GM18526 (cell line): ENCODE measurements around the gene HTR1D.

Experiments
- POLR2A ChIP-seq: IDR thresholded peaks from 3 replicates; pipeline ENCODE4 v1.6.1; 2011; ENCODE audit not compliant: insufficient read length; ENCODE audit errors: extremely low read depth

HTR1D gene

DNA sequence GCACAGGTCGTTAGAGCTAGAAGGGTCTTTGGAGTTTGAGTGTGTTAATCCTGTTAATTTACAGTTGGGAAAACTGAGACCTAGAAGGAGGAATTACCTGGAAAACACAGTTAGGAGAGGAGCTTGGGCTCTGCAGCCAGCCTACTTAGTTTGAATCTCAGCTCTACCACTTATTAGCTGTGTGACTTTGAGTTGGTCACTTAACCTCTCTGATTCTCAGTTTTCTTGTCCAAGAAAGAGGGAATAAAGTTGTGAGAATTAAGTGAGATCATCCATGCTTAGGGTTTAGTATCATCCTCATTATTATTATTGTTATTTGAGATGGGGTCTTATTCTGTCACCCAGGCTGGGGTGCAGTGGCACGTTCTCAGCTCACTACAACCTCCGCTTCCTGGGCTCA lies 5.4 kb upstream of the HTR1D start:
- no peak for TF ChIP-seq POLR2A

DNA sequence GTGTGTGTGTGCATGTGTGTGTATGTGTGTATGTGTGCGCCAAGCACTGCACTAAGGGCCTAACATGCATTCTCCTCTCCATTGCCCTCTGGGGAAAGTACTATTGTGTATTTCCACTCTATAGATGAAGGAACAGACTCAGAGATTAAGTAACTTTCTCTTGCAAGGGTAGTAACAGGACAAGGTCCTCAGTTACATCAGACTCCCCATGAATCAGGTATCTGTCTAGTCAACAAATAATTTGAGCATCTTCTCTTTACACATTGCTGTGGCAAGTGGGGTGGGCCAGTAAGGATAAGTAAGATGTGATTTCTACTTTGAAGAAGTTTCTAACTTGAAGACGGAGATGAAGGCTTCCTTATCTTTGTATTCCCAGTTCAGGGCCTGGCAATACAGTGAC lies 5.0 kb upstream of the HTR1D start:
- no peak for TF ChIP-seq POLR2A

DNA sequence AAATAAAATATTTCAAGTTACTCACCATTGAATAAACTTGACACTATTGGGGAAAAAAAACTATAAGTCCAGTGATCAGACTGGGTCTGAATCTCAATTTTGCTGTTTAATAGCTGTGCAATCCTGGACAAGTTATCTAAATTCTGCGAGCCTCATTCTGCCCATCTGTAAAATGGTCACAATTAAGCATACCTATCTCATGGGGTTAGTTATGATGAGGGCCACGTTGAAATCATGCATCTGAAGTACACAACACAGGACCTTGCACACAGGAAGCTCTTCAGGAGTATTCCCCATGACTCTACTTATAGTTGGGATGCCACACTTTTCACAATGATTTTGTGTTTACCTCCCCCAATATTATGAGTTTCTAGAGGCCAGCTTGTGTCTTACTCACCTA lies 3.8 kb upstream of the HTR1D start:
- TF ChIP-seq POLR2A, result no peak

DNA sequence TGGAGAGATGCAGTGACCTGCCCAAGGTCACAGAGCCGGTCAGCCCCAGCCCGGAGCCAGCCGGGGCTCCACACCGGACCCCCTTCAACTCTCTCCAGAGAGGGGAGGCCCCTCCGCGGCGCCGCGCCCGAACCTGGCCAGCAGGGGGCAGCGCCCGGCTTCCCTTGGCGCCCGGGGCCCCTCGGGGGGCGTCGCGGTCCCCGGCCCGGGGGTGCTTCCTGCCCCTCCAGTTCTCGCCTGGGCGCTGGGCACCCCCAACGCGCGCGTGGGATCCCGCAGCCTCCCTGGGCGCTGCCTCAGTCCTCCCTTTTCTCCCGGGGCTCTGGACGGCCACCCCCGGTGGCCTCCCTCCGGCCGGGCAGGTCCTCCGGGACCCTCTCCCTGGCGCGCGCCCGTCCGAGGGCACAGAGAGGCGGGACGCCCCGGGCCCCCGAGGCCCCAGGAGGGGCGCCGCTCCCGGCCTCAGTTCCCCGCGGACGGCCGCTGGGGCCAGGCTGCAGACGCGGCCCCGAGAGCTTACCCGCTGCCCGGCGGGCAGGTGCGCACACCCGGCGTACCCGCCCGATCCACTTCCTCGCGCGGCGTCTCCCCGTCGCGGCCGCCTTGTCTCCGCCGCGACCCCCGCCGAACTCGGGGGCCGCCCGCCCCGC lies 406 bp downstream of the HTR1D start:
- no peak for TF ChIP-seq POLR2A

DNA sequence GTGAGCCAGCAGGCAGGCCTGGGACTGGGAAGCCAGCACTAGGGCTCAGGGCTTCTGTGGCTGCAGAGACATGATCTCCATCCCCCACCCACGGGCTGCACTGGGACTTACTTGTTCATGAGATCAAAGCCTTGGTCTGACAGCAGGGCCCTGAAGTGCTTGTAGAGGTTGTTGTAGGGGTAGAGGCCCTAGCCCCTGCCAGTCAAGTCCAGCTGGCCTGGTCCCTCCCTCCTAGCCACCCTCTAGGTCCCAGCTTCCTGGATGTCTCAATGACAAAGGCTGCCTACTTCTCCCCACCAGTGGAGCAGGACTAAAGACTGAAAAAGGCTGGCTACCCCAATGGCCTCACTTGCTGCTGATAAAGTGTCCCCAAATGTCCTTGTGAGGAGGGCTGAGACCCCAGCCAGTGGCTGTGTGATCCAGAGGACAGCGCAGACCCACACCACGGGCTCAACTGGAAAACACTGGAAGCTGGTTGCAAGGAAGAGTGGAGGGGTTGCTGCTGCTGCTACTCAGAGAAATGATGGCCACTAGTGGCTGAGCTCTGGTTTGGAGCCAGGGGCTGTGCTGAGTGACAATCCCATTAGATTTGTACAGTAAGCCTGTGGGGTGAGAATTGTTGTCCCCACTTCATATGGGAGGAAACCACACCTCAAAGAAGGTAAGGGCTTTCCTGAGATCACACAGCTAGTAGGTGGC lies 1.4 kb downstream of the HTR1D start:
- TF ChIP-seq POLR2A, result no peak

DNA sequence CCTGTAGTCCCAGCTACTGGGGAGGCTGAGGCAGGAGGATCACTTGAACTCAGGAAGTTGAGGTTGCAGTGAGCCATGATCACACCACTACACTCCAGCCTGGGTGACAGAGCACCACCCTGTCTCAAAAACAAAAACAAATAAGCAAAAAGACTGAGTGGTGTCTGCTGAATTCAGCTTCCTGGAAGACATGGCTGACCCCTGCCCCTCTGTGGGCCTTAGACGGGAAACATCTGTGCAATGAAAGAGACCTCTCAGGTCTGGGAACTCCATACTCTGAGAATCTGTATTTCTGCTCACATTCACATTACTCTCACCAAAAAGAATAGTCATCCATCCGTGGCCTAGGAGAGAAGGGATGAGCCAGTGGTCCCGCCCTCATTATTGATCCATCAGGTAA lies 2.0 kb downstream of the HTR1D start:
- TF ChIP-seq POLR2A, result no peak

DNA sequence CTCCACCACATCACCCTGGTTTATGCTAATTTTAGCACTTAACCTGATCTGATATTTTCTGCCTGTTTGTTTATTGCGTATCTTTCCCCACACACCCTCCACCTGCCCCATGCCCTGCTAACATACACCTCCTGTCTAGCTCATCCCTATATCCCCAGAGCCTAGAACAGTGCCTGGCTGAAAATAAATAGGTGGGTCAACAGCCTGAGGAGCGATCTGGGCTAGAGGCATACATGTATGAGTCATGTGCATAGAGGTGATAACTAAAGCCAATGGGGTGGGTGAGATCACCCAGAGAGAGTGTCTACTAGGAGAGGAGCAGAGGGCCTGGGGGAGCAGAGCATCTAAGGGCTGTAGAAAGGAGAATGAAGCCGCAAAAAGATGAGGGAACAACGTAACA lies 2.7 kb downstream of the HTR1D start:
- no peak for TF ChIP-seq POLR2A

DNA sequence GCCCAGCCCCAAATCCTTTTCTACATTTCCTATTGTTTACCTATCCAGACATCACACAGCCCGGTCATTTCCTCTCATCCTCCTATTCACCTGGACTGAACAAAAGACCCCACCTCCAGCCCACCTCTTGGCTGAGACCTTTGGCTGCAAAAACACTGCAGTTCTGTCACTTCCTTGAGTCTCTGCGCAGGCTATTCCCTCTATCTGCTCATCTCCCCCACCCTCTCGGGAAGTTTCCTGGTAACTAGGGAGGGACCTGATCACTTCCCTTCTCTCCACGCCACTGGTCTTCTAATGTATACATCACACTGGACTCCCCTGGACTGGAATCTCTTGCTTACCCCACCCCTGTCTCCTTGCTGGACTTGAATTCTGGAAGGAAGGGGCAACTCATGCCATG lies 5.3 kb downstream of the HTR1D start:
- no peak for TF ChIP-seq POLR2A

DNA sequence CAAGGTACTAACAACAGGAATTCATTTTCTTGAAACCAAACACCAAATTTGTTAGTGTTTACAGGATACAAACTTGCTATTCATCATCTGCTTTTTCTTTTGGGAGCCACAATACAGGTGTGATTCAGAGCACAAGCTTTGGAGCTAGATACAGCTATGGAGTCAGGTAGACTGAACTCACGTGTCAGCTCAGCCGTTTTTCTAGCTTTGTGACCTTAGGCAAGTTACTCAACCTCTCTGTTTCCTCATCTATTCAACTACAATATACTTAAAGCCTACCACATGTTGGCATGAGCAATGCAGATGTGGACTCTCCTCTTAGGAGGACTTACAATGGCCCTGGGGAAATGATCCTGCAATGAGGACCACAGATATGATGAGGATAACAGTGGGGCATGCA lies 6.3 kb downstream of the HTR1D start:
- no peak for TF ChIP-seq POLR2A

DNA sequence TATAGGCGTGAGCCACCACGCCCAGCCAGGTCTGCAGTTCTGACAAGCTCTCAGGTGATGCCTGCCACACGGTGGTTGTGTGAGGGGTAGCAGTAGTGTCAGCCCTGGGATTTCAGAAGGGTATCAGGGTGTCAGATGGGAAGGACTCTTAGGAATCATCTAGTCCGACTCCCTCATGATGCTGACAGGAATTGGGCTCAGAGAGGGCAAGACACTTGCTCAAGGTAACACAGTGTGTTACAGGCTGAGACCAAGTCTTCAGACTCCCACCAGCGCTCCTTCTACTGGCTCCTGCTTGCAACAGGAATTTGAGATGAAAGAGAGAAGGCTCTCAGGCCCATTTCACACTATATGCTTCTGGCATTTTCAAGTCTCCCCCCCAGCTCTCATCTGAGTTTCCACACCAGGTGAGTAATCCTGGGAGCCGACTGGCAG lies 6.9 kb downstream of the HTR1D start:
- no peak for TF ChIP-seq POLR2A

DNA sequence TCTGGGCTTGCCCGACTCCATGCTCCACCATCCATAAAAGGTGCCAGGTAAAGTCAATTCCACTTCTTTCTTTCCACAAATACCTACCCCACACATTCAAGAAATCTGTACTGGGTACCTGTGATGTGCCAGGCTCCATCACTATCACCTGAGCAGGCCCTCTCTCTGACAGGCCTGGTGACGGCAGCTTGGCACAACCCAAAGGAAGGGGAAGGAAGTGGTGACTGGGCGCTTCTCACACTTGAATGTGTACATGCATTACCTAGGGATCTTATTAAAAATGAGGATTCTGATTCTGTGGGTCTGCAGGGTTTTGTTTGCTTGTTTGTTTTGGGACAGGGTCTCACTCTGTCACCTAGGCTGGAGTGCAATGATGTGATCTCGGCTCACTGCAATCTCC lies 7.5 kb downstream of the HTR1D start:
- no peak for TF ChIP-seq POLR2A

DNA sequence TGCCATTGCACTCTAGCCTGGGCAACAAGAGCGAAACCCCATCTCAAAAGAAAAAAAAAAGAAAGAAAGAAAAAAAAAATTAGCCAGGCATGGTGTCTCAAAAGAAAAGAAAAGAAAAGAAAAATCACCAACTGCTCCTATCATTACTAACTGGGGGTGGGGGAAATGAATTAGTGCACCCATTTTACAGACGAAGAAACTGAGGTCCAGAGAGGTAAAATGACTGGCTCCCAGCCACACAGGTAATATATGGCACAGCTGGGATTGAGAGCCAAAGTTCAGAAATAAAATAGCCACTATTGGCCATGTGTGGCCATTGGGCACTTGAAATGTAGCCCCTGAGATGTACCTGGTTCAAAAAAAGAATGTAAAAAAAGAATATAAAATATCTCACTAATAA lies 8.8 kb downstream of the HTR1D start:
- no peak for TF ChIP-seq POLR2A

DNA sequence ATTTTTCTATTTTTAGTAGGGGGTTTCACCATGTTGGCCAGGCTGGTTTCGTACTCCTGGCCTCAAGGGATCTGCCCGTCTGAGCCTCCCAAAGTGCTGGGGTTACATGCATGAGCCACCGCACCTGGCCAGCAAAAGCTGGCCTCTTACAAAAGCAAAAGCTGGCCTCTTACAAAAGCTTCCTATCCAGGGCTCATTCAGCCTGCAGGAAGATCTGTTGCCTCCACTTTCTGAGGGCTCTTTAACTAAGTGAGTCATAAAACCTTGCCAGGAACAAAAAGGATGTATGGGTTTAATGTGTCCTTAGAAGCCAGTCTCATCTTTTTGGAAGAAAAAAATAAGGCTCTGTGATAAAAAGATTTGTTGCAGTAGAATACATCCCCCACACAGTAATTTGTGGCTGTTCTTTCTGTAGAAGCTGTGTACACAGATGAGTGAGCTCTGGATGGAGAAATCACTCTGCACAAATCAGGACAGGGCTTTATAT lies 15.0 kb downstream of the HTR1D start:
- TF ChIP-seq POLR2A, result no peak

DNA sequence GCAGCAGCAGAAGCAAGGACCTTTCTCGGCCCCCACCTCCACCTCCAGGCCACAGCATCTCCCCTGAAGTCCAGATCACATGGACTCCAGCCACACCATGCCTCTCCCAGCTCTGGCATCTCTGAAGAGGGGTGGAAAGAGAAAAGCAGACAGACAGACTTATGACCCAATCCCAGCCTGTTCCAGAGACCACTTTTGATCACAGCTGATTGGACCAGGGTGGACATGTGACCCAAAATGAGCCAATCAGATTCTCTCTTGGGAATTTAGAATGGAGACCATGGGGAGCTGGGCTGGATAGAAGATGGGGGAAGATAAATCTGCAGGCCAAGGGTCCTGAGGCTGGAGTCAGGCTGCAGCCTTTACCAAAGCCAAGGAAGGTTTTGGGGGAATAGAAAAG lies 16.4 kb downstream of the HTR1D start:
- TF ChIP-seq POLR2A, result no peak

DNA sequence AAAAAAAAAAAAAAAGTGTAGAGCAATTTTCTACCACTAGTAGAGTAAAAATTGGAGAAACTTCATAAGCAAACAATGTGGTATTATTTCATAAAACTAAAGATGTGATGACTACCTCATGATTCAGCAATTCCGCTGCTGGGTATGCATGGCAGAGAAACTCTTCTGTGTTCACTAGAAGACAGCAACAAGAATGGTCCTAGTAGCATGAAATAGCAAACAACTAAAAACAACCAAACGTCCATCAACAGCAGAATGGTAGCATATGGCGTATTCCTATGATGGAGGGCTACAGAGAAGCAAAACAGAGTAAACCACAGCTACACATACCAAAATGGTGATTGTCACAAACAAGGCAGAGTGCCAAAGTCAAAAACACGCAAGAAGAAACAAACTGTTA lies 18.9 kb downstream of the HTR1D start:
- TF ChIP-seq POLR2A, result no peak

DNA sequence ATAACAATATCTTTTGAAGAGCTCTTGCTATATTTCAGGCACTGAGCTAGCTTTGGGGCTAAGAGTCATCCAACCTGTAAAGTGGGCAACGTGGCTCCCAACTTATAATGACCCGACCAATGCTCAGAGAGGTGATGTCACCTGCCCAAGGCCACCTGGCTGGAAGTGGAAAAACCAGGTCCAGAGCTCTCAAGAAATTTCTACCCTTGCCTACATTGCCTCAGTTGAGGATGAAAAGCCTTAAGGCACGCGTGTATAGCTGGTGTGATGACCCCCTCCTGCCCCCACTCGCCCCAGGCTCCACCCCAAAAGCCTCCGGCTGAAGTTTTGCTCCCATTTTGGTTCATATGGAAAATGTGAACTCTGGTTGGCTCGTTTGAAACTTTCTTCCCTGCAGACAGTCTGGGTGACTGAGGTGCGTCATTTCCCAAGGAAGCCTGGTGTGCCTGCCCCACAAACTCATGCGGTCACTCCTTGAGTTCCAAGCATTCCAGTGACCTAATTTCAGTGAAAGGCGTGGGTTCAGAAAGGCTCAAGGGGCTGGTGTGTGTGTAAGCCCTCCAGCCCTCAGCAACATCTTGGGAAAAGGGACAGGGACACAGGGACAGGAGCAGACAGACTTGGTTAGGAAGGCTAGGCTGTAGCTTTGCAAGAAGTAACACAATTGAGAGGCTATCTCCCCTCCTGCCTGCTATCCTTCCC lies 20.5 kb downstream of the HTR1D start:
- no peak for TF ChIP-seq POLR2A

DNA sequence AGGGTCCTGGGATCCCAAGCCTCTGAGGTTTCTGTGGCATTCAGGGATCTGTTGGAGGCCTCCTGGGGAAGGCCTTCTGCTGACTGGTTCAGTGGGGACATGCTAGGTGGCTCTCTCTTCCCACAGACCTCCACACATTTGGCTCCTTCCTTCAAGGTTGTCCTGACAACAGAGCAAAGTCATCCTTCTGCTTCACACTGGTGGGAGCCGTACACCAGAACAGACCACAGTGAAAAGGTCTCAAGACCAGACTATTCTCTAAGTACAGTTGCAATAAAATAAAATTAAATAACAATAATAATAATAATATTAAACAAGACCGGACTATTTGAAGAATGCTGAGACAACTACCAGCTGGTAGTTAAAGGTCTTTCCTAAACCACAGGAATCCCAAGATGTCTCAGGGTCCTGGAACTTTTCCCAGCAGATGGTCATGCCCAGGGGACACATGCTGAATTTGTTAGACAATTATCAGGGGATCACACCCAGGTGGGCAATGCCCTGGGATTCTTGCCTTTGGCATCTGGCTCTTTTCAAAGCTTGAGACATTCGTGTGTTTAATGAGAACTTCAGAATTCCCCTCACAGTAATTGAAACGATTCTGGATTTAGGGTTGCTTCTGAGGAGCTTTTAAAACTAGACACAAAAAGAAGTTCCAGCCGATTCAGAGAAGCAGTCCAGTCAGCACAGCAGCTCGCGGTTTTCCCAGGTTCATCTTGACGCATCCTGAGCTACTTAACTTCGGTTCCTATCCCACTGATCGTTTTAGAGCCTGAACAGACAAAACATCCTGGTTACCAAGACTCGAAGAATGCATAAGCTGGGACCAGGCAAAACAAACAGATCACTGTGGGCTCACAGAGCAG lies 22.9 kb downstream of the HTR1D start:
- TF ChIP-seq POLR2A, result no peak
